C4-2B (cell line): ENCODE results near the gene COMMD7.

Experiments
- H3K27ac ChIP-seq: fragments of 450-650 bp; 2 replicates; pipeline ENCODE4 v1.5.1; 2017
- CTCF ChIP-seq: fragments of 450-650 bp; conservative IDR thresholded peaks from 2 replicates; pipeline ENCODE4 v1.5.1; 2017; ENCODE audit warnings: mild to moderate bottlenecking
- ZFX ChIP-seq: fragments of 450-650 bp; IDR thresholded peaks from 2 replicates; pipeline ENCODE4 v1.6.1; 2017

The COMMD7 gene

GRCh38 chr20:32763202-32764004 is 20.1 kb upstream of the COMMD7 start:
- peak overlapping the region; percentile 79 for H3K27ac ChIP-seq
- TF ChIP-seq CTCF, result no peak
- no peak for TF ChIP-seq ZFX

- no peak for TF ChIP-seq CTCF
- TF ChIP-seq ZFX, result no peak
- H3K27ac ChIP-seq, result peak overlapping the region; percentile 79
Observed at GRCh38 chr20:32762754-32763201, 19.5 kb upstream of the COMMD7 start.

GRCh38 chr20:32761831-32762753 is 18.8 kb upstream of the COMMD7 start, which contains the start of gene DNMT3B:
TSS of gene DNMT3B (plus strand) at chr20:32762385. CDS start at chr20:32780324, 17,939 bp downstream.
- TF ChIP-seq CTCF (no peak; the same call in 1 of the 2 replicates), ZFX (no peak)
- H3K27ac ChIP-seq, result peak within 1 kb of the TSS; percentile 79

- peak overlapping the region; percentile 79 for H3K27ac ChIP-seq
- no peak for TF ChIP-seq CTCF
Observed at GRCh38 chr20:32761417-32761830, 18.2 kb upstream of the COMMD7 start.

- no peak for TF ChIP-seq ZFX
- TF ChIP-seq CTCF, result no peak
- H3K27ac ChIP-seq, result no peak overlapping the region
Observed at GRCh38 chr20:32756156-32756555, 12.9 kb upstream of the COMMD7 start.

- TF ChIP-seq ZFX (no peak), CTCF (no peak)
- H3K27ac ChIP-seq, result no peak overlapping the region
Observed at GRCh38 chr20:32753731-32754130, 10.5 kb upstream of the COMMD7 start.
